ENCODE measurements around the gene CCNE1. TPM values are rescaled to one million over a fixed set of nuclear protein-coding genes. Genes with fewer than 3 reads are reported as not detected.
"Not testable (repeated sequence)": the region's sequence is repeated elsewhere in the genome, so short reads cannot be mapped to it uniquely, and the experiment has no call there.

Gene CCNE1
- total RNA-seq, 1 experiment from 2014 or later = 33.2 TPM

DNA sequence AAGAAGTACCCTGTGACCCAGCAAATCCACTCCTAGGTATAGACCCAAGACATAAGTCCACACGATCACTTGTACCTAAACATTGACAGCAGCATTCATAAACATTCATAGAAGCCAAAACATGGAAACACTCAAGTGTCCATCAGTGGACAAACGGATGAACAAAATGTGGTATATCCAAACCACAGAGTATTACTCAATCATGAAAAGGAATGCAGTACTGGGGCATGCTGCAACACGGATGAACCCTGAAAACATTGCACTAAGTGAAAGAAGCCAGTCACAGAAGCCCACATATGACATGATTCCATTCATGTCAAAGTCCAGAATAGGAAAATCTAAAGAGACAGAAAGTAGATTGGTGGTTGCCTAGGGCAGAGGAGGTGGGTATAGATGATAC, 22.8 kb upstream of the CCNE1 start:
- intact Hi-C loops (cut with micrococcal nuclease; ENCODE audit: unreplicated experiment) = no loop called here
- Histone ChIP-seq H3K27me3 (replicated peaks; ENCODE audit: control insufficient read depth, insufficient read depth, low read length) (no peaks in the 10 kb centered on the region), H3K36me3 (ENCODE audit: control insufficient read depth, insufficient read depth, low read length) (no peaks in the 10 kb centered on the region), H3K4me1 (no peaks in the 10 kb centered on the region), H3K4me3 (ENCODE audit: low read depth, low read length) (no peak overlapping the region), H3K9me3 (no peaks in the 10 kb centered on the region)
- TF ChIP-seq, protein P1, sequence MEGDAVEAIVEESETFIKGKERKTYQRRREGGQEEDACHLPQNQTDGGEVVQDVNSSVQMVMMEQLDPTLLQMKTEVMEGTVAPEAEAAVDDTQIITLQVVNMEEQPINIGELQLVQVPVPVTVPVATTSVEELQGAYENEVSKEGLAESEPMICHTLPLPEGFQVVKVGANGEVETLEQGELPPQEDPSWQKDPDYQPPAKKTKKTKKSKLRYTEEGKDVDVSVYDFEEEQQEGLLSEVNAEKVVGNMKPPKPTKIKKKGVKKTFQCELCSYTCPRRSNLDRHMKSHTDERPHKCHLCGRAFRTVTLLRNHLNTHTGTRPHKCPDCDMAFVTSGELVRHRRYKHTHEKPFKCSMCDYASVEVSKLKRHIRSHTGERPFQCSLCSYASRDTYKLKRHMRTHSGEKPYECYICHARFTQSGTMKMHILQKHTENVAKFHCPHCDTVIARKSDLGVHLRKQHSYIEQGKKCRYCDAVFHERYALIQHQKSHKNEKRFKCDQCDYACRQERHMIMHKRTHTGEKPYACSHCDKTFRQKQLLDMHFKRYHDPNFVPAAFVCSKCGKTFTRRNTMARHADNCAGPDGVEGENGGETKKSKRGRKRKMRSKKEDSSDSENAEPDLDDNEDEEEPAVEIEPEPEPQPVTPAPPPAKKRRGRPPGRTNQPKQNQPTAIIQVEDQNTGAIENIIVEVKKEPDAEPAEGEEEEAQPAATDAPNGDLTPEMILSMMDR (IDR thresholded peaks at IDR 0.05; ENCODE audit: insufficient read depth in 1 of 2, low read depth in 1 of 2, low read length in 1 of 2, severe bottlenecking in 1 of 2, unreplicated experiment in 1 of 2) = no peak
- Mint-ChIP-seq H3K4me1 (ENCODE audit: low read depth, unreplicated experiment) (no peaks in the 10 kb centered on the region), H3K4me3 (ENCODE audit: unreplicated experiment) (no peak overlapping the region), H3K9me3 (ENCODE audit: unreplicated experiment) (no peaks in the 10 kb centered on the region), H3K27ac (ENCODE audit: unreplicated experiment) (no peak overlapping the region), H3K27me3 (ENCODE audit: insufficient read depth, unreplicated experiment) (peaks cover 5% of the 10 kb centered on the region), H3K36me3 (ENCODE audit: insufficient read depth, unreplicated experiment) (no peaks in the 10 kb centered on the region)
- no peak for DNase-seq
- CTCF ChIA-PET = no interaction called here
- BruUV-seq (replicated peaks) = no TSS peak
- POLR2A ChIA-PET = no interaction called here

- Histone ChIP-seq H3K4me3 (ENCODE audit: low read depth, low read length) (no peak overlapping the region), H3K27me3 (replicated peaks; ENCODE audit: control insufficient read depth, insufficient read depth, low read length) (no peaks in the 10 kb centered on the region; the same call in 1 of the 2 replicates), H3K4me1 (no peaks in the 10 kb centered on the region), H3K9me3 (no peaks in the 10 kb centered on the region), H3K36me3 (ENCODE audit: control insufficient read depth, insufficient read depth, low read length) (no peaks in the 10 kb centered on the region)
- DNase-seq = no peak
- no peak overlapping the region for H3K27ac Mint-ChIP-seq (ENCODE audit: unreplicated experiment)
- POLR2A ChIA-PET = no interaction called here
- intact Hi-C loops (cut with micrococcal nuclease; ENCODE audit: unreplicated experiment) = no loop called here
- TF ChIP-seq, protein P1 (IDR thresholded peaks at IDR 0.05; ENCODE audit: insufficient read depth in 1 of 2, low read depth in 1 of 2, low read length in 1 of 2, severe bottlenecking in 1 of 2, unreplicated experiment in 1 of 2) = no peak
- no peak overlapping the region for H3K4me3 Mint-ChIP-seq (ENCODE audit: unreplicated experiment)
- no peaks in the 10 kb centered on the region for H3K36me3 Mint-ChIP-seq (ENCODE audit: insufficient read depth, unreplicated experiment)
- H3K4me1 Mint-ChIP-seq (ENCODE audit: low read depth, unreplicated experiment) = no peaks in the 10 kb centered on the region
- CTCF ChIA-PET = interaction anchor here (0.7 kb wide), 1 partner anchor 9 kb away, joined by 7 read pairs; no protein-coding TSS in a partner anchor
- H3K9me3 Mint-ChIP-seq (ENCODE audit: unreplicated experiment) = no peaks in the 10 kb centered on the region
- no peaks in the 10 kb centered on the region for H3K27me3 Mint-ChIP-seq (ENCODE audit: insufficient read depth, unreplicated experiment)
- BruUV-seq (replicated peaks) = no TSS peak
These were observed 18.6 kb upstream of the CCNE1 start for GRCh38 chr19:29793116-29793727.

DNA sequence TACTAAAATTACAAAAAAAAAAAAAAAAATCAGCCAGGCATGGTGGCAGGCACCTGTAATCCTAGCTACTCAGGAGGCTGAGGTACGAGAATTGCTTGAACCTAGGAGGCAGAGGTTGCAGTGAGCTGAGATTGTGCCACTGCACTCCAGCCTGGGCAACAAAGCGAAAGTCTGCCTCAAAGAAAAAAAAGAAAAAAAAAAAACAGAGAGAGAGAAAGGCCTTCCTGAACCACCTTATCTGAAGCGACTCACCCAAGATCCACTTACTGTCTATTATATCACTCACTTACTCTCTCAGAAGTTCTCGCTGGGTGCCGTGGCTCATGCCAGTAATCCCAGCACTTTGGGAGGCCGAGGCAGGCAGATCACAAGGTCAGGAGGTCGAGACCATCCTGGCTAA, 17.3 kb upstream of the CCNE1 start:
- H3K4me3 ChIP-seq (ENCODE audit: low read depth, low read length); H3K4me1 Mint-ChIP-seq (ENCODE audit: low read depth, unreplicated experiment); DNase-seq; H3K9me3 ChIP-seq; H3K36me3 Mint-ChIP-seq (ENCODE audit: insufficient read depth, unreplicated experiment); POLR2A ChIA-PET; H3K4me1 ChIP-seq; BruUV-seq (replicated peaks); intact Hi-C loops (cut with micrococcal nuclease; ENCODE audit: unreplicated experiment); H3K4me3 Mint-ChIP-seq (ENCODE audit: unreplicated experiment); CTCF ChIA-PET; H3K36me3 ChIP-seq (ENCODE audit: control insufficient read depth, insufficient read depth, low read length); H3K27me3 ChIP-seq (replicated peaks; ENCODE audit: control insufficient read depth, insufficient read depth, low read length); H3K27me3 Mint-ChIP-seq (ENCODE audit: insufficient read depth, unreplicated experiment); H3K27ac Mint-ChIP-seq (ENCODE audit: unreplicated experiment); H3K9me3 Mint-ChIP-seq (ENCODE audit: unreplicated experiment): not testable (repeated sequence)
